Large intestine (tissue), 3 donors: ENCODE measurements around the gene PTPRE. TPM values are rescaled to one million over a fixed set of nuclear protein-coding genes. Genes with fewer than 3 reads are reported as not detected.

Experiments used
- DNase-seq, 2 donors: peaks; one replicate each; pipeline versions ENCODE4 v3.0.0 to v3.0.0-alpha.2; 2013
- H3K27ac ChIP-seq: one replicate; pipeline ENCODE4 v1.5.1; 2013; ENCODE audit warnings: low read length
- H3K27me3 ChIP-seq: 2 replicates; pipeline ENCODE4 v1.6.1; 2013; ENCODE audit warnings: low read length; ENCODE audit not compliant: control insufficient read depth, insufficient read depth
- H3K36me3 ChIP-seq: 2 replicates; pipeline ENCODE4 v1.6.1; 2013; ENCODE audit warnings: low read length; ENCODE audit not compliant: control insufficient read depth, insufficient read depth
- H3K4me1 ChIP-seq: one replicate; pipeline ENCODE4 v1.6.1; 2013; ENCODE audit warnings: low read length; ENCODE audit not compliant: control insufficient read depth, insufficient read depth
- H3K4me3 ChIP-seq: one replicate; pipeline ENCODE4 v1.5.1; 2013; ENCODE audit warnings: low read length
- H3K9me3 ChIP-seq: one replicate; pipeline ENCODE4 v1.6.1; 2013; ENCODE audit warnings: mild to moderate bottlenecking, low read depth, low read length, moderate library complexity; ENCODE audit not compliant: control insufficient read depth
- WGBS: methylation state at CpG from one replicate; pipeline ENCODE4 v1.1.5; 2013; ENCODE audit warnings: low lambda C conversion rate; ENCODE audit not compliant: insufficient coverage; 5-methylcytosine and 5-hydroxymethylcytosine counted together
- polyA plus RNA-seq: library from polyadenylated mRNA; unstranded; fragments of 120-200 nt; gene quantifications from one replicate; pipeline ENCODE4 v1.2.1, GENCODE V29; 2013

The PTPRE gene
- polyA plus RNA-seq, 1 donor: 21.6 TPM

DNA sequence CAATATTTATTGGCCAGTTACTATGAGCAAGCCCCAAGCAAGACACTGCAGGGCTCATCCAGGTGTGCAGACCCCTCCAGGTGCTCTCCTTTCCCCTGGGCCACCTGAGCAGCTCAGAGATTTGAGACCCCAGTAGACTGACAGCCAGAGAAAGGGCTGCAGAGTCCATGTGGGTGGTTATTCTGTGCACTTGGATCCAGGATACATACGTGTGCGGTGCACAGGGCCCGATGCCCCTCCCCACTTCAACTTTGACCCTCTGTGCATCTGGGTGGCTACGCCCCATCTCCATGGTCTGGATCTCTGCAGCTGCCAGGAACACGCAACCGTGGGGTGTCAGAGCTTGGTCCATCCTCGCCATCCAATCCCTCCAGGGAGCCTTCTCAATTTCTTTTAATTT is 146.5 kb downstream of the PTPRE start:
- H3K4me3 ChIP-seq: no peak overlapping the region
- no peaks in the 10 kb centered on the region for H3K27me3 ChIP-seq
- WGBS: 100% methylated on average over 1 of the region's 7 CpGs
- peaks cover 65% of the 10 kb centered on the region for H3K36me3 ChIP-seq
- no peaks in the 10 kb centered on the region for H3K9me3 ChIP-seq
- H3K27ac ChIP-seq: no peak overlapping the region
- no peak for DNase-seq
- H3K4me1 ChIP-seq: no peaks in the 10 kb centered on the region

DNA sequence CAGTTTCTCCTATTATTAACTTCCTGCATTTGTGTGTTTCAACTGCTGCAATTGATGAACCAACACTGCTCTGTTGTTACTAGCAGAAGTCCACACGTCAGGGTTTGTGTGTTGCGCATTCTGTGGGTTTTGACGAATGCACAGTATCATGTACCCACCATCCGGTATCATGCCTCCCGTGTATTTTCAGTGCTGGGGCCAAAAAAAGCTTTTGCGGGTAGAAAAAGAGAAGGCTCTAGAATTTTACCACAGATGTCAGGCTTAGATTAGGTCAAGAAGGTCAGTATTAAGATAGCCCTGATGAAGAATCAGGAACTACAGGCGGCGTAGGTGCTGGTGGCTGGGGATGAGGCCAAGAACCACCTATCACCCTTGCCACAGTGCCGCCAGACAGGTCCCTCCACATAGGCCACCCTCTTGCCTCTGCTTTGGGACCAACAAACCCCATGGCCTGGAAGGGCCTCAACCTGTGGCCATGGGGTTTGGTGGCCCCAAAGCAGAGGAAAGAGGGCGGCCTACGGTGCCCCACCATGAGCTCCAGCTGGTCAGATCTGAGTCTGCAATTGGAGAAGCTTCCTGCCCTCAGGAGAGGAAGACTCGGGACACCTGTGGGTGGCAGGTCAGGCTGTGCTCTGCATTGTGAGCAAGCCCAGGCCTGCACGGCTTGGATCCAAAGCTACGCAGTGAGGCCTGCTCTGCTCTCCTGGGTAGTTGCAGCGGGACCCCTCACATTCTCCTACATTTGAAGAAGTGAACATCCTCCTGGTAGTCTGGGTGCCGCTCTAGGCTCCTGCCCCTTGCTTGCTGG is 147.5 kb downstream of the PTPRE start:
- H3K36me3 ChIP-seq: peaks cover 66% of the 10 kb centered on the region
- no peaks in the 10 kb centered on the region for H3K4me1 ChIP-seq
- no peaks in the 10 kb centered on the region for H3K9me3 ChIP-seq
- DNase-seq: no peak
- H3K27ac ChIP-seq: no peak overlapping the region
- no peaks in the 10 kb centered on the region for H3K27me3 ChIP-seq
- H3K4me3 ChIP-seq: no peak overlapping the region
- WGBS: no CpG with 5 or more reads among the region's 16 CpGs

DNA sequence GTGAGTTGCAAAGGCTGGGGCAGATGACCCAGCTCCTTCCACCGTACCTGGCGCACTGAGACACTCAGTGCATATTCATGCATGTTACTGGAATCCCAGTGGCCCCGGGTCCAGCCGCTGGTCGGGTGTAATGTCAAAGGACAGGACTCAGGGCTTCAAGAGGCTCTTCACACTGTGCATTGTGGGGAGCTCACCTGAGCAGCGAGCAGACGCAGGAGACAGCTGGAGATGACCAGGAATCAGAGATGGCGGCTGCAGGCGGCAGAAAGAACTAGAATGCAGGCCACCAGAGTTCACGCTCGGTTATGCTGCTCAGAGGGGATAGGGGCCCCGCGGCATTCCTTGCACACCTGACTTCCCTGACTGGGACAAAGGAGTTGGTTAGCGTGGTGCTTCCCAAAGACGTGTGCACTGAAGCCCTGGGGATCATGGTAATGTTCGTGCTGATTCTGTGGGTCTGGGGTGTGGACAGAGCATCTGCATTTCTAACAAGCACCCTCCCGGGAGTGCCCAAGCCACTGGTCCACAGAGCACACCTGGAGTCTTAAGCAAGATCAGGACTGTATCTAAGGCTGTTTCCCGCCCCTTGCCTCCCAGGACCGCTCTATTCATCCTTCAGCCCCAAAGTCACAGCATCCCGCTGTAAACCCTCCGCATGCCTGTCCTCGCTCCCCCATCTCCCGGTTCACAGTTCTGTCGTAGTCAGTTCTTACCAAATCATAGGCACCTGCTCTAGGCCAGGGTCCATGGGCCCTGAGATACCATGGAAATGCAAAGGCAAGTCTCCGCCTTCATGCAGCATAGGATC is 148.4 kb downstream of the PTPRE start:
- no peak overlapping the region for H3K27ac ChIP-seq
- no peaks in the 10 kb centered on the region for H3K27me3 ChIP-seq
- 91% methylated on average over 4 of the region's 25 CpGs for WGBS
- H3K4me1 ChIP-seq: no peaks in the 10 kb centered on the region
- H3K9me3 ChIP-seq: no peaks in the 10 kb centered on the region
- H3K36me3 ChIP-seq: peaks cover 67% of the 10 kb centered on the region
- DNase-seq: no peak
- no peak overlapping the region for H3K4me3 ChIP-seq

DNA sequence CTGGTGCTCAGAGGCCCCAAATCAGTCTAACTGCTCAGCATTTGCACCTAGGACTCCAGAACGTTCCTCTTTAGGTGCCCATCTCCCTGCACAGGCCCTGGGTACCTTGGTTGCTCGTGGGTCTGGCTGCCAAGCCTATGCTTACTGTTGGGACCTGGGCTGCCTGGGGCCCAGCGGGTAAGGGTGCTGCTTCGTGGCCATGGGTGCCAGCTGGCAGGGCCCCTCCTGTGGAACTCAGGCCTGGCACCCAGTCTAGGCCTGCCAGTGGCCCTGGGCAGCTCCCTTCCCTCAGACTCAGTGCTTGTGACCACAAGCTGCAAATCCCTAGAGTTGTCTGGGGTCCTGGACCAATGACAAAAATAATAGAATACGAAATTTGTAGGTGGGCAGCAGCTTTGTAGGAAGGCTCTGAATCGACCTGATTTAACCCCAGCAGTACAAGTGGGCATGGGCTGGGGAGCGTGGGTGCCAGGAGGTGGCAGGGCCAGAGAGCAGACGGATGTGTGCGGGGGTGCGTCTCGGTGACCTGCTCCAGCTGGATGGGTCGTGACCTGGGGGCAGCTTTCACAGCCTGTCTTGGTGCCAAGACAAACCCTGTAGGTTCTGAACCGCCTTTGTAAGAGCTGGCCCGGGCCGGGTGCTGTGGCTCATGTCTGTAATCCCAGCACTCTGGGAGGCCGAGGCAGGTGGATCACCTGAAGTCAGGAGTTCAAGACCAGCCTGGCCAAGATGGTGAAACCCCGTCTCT is 149.6 kb downstream of the PTPRE start:
- no peaks in the 10 kb centered on the region for H3K9me3 ChIP-seq
- H3K4me3 ChIP-seq: no peak overlapping the region
- H3K4me1 ChIP-seq: no peaks in the 10 kb centered on the region
- H3K27me3 ChIP-seq: no peaks in the 10 kb centered on the region
- peaks cover 68% of the 10 kb centered on the region for H3K36me3 ChIP-seq
- no peak overlapping the region for H3K27ac ChIP-seq
- DNase-seq: no peak
- WGBS: no CpG with 5 or more reads among the region's 17 CpGs

DNA sequence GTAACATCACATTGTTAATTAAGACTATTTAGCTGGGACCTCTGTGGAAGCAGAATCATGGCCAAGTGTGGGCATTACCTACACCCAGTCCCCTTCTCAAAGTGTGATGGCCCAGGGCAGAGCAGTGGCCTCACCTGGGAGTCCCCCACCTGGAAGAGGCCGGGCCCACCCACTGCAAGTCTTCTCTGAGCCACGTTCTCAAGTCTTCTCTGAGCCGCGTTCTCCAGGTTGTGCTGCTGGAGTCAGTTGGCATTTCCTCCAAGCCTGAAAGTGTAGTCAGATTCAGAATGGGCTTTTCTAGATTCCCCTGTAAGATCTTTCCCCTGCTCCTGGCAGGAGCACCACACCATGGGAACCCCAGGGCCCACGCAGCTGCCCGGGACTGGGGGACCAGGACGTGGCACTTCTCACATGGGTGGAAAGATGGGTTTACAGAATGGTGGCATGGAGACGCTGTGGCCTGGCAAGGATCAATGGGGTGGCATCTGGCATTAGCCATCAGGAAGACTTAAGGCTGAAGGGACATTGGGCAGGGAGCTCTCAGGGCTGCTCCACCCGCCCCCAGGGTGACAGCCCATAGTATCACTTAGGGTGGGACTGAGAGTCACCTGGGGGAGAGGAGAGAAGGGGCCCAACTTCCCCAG is 151.3 kb downstream of the PTPRE start:
- DNase-seq: no peak
- Histone ChIP-seq H3K36me3 (peaks cover 63% of the 10 kb centered on the region), H3K4me3 (no peak overlapping the region), H3K4me1 (no peaks in the 10 kb centered on the region), H3K9me3 (no peaks in the 10 kb centered on the region), H3K27me3 (no peaks in the 10 kb centered on the region), H3K27ac (no peak overlapping the region)
- no CpG with 5 or more reads among the region's 9 CpGs for WGBS

DNA sequence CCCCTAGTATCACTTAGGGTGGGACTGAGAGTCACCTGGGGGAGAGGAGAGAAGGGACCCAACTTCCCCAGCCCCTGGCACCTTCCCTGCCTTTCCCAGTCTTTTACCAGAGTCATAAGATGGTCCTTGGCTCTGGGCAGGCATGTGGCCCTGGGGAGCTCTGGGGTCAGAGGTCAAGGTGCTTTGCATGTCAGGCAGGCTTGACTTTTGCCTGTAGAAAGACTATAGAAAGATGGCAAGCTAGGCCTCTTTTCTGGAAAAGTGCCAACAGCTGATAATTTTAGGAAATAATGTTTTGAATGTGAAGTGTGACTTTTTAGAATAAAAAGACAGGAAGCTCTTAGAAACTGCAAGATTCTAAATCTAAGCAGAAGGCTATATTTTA is 151.8 kb downstream of the PTPRE start:
- no peaks in the 10 kb centered on the region for H3K27me3 ChIP-seq
- no peak for DNase-seq
- peaks cover 62% of the 10 kb centered on the region for H3K36me3 ChIP-seq
- no peak overlapping the region for H3K27ac ChIP-seq
- no peaks in the 10 kb centered on the region for H3K4me1 ChIP-seq
- no peak overlapping the region for H3K4me3 ChIP-seq
- no peaks in the 10 kb centered on the region for H3K9me3 ChIP-seq

DNA sequence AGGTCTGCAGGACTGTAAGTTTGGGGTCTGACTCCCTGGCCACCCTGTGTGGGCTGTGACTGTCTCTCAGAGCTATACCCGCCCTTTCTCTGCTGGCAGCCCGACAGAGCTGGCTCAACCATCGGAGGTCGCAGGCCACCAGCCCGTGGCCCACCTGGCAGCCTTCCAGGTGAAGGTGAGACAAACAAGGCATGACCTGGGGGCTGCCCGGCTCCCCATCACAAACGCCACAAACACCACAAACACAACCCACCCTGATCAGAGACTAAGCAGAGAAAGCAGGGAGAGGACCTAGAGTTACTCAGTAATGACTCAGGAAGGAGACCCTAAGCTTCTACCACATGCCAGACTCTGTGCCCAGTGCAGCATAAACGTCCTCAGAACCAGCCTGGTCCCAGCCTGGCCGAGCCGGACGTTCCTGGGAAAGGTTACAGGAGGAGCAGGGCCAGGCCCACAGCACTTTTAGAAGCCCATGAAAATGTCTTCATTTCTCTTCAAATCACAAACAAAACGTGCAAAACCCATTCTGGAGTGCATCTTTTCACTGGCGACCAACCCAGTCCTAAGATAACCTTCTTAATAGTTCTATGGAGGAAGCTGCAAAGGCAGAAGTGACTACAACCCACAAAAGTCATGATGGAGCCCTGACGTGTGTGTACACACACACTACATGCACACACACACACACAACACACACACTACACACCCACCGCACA is 152.5 kb downstream of the PTPRE start:
- H3K4me3 ChIP-seq: no peak overlapping the region
- WGBS: no CpG with 5 or more reads among the region's 15 CpGs
- H3K36me3 ChIP-seq: peaks cover 63% of the 10 kb centered on the region
- H3K4me1 ChIP-seq: no peaks in the 10 kb centered on the region
- no peaks in the 10 kb centered on the region for H3K9me3 ChIP-seq
- no peak for DNase-seq
- H3K27me3 ChIP-seq: no peaks in the 10 kb centered on the region
- no peak overlapping the region for H3K27ac ChIP-seq

DNA sequence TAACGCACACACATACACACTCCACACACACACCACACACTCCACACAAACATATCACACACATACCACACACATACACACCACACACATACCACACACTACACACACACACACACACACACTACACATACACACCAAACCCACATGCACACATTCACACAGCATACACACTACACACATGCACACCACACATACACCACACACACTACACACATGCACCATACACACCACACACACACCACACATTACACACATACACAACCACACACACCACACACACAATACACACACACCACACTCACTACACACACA is 153.0 kb downstream of the PTPRE start:
- Histone ChIP-seq H3K36me3 (peaks cover 63% of the 10 kb centered on the region), H3K4me3 (no peak overlapping the region), H3K4me1 (no peaks in the 10 kb centered on the region), H3K27me3 (no peaks in the 10 kb centered on the region), H3K9me3 (no peaks in the 10 kb centered on the region), H3K27ac (no peak overlapping the region)
- WGBS: no CpG with 5 or more reads among the region's 1 CpG
- no peak for DNase-seq

DNA sequence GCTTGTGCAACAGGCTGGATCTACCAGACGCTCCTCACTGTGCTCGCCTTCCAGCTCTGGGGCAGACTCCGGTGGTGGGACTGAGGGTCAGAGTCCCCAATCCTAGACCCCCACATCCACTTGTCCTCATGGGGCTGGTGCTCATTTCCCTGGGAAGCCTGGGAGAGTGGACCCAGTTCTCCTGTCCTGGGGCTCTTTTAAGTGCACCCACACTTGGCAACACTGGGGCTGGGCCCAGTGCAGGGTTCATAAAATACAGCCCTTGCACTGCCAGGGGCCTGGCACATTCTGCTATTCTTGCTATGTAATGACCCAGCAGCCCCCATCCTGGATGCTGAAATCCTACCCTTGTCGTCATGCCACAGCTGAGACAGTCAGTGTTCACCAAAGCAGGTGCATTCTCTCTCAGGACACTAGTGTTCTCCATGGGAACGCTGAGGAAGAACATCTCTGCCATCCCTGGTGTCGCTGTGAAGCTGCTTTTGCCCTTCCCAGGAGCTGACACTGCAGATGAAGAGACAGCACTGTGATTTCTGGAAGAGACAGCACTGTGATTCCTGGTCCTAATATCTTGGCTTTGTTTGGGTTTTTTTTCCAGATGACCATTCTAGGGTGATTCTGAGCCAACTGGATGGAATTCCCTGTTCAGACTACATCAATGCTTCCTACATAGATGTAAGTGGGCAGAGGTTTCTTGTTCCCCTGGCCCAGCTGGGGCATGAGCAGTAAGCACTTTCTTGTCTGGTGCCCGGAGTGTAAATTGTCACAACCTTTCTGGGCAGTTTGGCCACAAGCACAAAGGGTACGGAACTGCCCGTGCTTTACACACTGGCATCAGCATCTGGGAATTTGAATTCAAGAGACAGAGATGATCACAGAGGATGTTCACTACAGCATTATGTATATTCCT is 153.7 kb downstream of the PTPRE start:
- peaks cover 62% of the 10 kb centered on the region for H3K36me3 ChIP-seq
- no peak overlapping the region for H3K4me3 ChIP-seq
- no peaks in the 10 kb centered on the region for H3K27me3 ChIP-seq
- no peaks in the 10 kb centered on the region for H3K4me1 ChIP-seq
- H3K27ac ChIP-seq: no peak overlapping the region
- WGBS: no CpG with 5 or more reads among the region's 9 CpGs
- DNase-seq: no peak
- H3K9me3 ChIP-seq: no peaks in the 10 kb centered on the region
